ENCODE data around the gene TXN2.

The TXN2 gene

GRCh38 chr22:36478966-36479365 lies 2.5 kb downstream of the TXN2 start:
- no peak overlapping the region for H3K27ac ChIP-seq
- no peak for TF ChIP-seq CTCF (conservative IDR thresholded peaks at IDR 0.05)

GRCh38 chr22:36475341-36475740 lies 6.1 kb downstream of the TXN2 start:
- H3K27ac ChIP-seq: no peak overlapping the region
- TF ChIP-seq CTCF (conservative IDR thresholded peaks at IDR 0.05): no peak

GRCh38 chr22:36472689-36473088 lies 8.8 kb downstream of the TXN2 start:
- H3K27ac ChIP-seq: no peak overlapping the region
- no peak for TF ChIP-seq CTCF (conservative IDR thresholded peaks at IDR 0.05)

- no peak overlapping the region for H3K27ac ChIP-seq
- TF ChIP-seq CTCF (conservative IDR thresholded peaks at IDR 0.05): no peak
Observed at GRCh38 chr22:36471341-36471821, 10.1 kb downstream of the TXN2 start.

- no peak for TF ChIP-seq CTCF (conservative IDR thresholded peaks at IDR 0.05)
- no peak overlapping the region for H3K27ac ChIP-seq
Observed at GRCh38 chr22:36470994-36471331, 10.5 kb downstream of the TXN2 start.

GRCh38 chr22:36470162-36470993 lies 11.1 kb downstream of the TXN2 start:
- peak; percentile 96 for TF ChIP-seq CTCF (conservative IDR thresholded peaks at IDR 0.05)
- H3K27ac ChIP-seq: peak overlapping the region; percentile 48

GRCh38 chr22:36469094-36469710 lies 12.2 kb downstream of the TXN2 start:
- TF ChIP-seq CTCF (conservative IDR thresholded peaks at IDR 0.05): no peak
- peak overlapping the region; percentile 48 for H3K27ac ChIP-seq

All from VCaP (cell line).